HUES6 (cell line): ENCODE measurements around the gene PPP1R37.

Experiments used
- H3K27ac ChIP-seq: 2 replicates; pipeline ENCODE4 v1.7.0; 2013; ENCODE audit warnings: low read depth, mild to moderate bottlenecking, low read length, inconsistent platforms
- H3K27me3 ChIP-seq: 2 replicates; pipeline ENCODE4 v1.6.1; 2013; ENCODE audit warnings: low read length; ENCODE audit not compliant: control insufficient read depth, insufficient read depth
- H3K36me3 ChIP-seq: 2 replicates; pipeline ENCODE4 v1.6.1; 2013; ENCODE audit warnings: low read length; ENCODE audit not compliant: control insufficient read depth, insufficient read depth
- H3K4me1 ChIP-seq: 2 replicates; pipeline ENCODE4 v1.6.1; 2013; ENCODE audit warnings: low read length; ENCODE audit not compliant: control insufficient read depth, insufficient read depth
- H3K4me3 ChIP-seq: 2 replicates; pipeline ENCODE4 v1.5.1; 2013; ENCODE audit warnings: low read depth, low read length
- H3K9ac ChIP-seq: one replicate; pipeline ENCODE4 v1.6.1; 2013; ENCODE audit warnings: mild to moderate bottlenecking, low read length
- H3K9me3 ChIP-seq: 2 replicates; pipeline ENCODE4 v1.6.1; 2013; ENCODE audit warnings: low read depth, low read length; ENCODE audit not compliant: control insufficient read depth, insufficient read depth

The PPP1R37 gene

DNA sequence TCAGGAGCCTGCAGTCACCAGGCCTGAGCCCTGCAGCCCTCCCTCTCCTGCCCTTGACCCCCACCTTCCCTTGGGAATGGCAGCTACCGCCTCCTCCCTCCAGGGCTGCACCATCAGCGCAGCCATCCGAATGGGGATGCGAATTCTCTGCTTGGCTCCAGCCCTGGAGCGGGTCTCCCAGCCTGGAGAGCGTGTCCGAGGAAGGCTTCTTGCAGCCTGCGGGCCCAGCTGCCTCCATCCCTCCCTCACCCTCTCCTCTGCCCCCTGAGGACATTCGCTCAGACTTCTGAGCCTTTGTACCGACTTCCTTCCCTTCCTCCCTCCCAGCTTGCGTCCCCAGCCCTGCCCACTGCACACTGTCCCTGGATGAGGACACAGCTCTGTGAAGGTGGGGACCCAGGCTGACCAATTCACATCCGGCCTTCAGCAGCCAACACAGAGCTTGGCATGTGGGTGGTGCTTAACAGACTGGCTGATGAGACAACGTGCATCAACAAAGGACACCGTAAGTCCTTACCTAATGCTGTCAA is 73.8 kb downstream of the PPP1R37 start:
- H3K4me3 ChIP-seq, result no peak overlapping the region
- peak overlapping the region; percentile 15 for H3K9ac ChIP-seq
- H3K27me3 ChIP-seq, result no peaks in the 10 kb centered on the region
- H3K27ac ChIP-seq, result no peak overlapping the region
- peaks cover 21% of the 10 kb centered on the region for H3K4me1 ChIP-seq
- H3K9me3 ChIP-seq, result no peaks in the 10 kb centered on the region
- H3K36me3 ChIP-seq, result no peaks in the 10 kb centered on the region

- Histone ChIP-seq H3K9me3 (no peaks in the 10 kb centered on the region), H3K4me3 (no peak overlapping the region), H3K4me1 (peaks cover 20% of the 10 kb centered on the region), H3K27ac (no peak overlapping the region), H3K9ac (no peak overlapping the region), H3K27me3 (no peaks in the 10 kb centered on the region), H3K36me3 (no peaks in the 10 kb centered on the region)
Observed at GRCh38 chr19:45168767-45169351, 75.9 kb downstream of the PPP1R37 start.

DNA sequence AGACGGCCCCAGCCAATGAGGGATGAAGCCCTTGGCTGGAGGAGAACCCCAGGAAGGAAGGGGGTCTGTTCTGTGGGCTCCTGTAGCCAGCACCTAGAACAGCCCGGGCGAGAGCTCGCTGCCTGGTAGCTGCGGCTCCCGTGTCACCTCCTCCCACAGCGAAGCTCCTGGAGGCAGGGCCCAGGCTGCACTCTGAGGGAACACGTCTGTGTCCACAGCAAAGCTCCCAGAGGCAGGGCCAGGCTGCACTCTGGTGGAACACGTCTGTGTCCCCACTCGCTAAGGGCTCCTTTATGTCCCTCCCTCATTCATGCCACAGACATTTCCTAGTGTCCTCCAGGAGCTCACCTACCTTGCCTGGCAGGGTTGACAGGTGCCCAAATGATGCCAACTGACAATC is 76.6 kb downstream of the PPP1R37 start:
- peaks cover 13% of the 10 kb centered on the region for H3K4me1 ChIP-seq
- H3K4me3 ChIP-seq, result no peak overlapping the region
- H3K9ac ChIP-seq, result no peak overlapping the region
- H3K27me3 ChIP-seq, result no peaks in the 10 kb centered on the region
- no peak overlapping the region for H3K27ac ChIP-seq
- no peaks in the 10 kb centered on the region for H3K9me3 ChIP-seq
- no peaks in the 10 kb centered on the region for H3K36me3 ChIP-seq

DNA sequence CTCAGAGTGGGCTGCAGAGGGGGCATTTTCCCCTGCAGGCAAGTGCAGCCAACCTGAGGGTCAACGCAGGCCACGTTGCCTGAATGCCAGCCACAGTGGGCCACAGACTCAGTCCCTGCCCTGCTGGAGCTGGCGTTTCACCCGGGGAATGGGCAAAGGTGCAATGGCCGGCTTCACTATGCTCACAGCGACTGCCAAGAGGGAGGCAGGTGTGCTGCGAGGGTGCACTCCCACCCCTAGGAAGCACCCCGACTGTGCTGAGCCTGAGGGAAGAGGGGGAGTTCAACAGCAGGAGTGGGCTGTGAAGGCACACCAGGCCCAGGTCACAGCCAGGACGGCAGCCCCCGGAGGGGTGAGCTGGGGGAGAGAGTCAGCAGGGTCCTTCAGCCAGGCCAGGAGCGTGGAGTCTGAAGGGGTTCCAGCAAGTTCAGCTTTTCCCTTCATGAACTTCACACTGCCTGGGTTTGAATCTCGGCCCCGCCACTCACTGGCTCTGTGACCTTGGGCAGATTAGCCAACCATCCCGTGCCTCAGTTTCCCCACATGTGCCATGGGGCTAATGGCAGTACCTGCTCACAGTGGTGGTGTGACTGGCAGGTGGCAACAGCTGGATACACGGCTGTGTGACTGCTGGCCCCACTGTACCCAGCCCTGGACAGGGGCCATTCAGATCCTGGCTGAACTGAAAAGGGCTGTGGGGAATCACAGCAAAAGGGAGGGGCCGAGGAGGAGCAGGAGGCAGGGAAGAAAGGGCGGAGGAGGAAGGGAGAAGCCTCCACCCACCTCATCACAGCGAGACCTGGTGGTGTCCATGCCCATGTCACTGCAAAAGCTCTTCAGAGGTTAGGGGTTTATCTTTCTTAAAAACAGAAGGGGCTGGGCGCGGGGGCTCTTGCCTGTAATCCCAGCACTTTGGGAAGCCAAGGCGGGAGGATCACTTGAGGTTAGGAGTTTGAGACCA is 77.4 kb downstream of the PPP1R37 start:
- H3K4me3 ChIP-seq, result no peak overlapping the region
- no peaks in the 10 kb centered on the region for H3K36me3 ChIP-seq
- H3K9me3 ChIP-seq, result no peaks in the 10 kb centered on the region
- no peaks in the 10 kb centered on the region for H3K27me3 ChIP-seq
- no peak overlapping the region for H3K27ac ChIP-seq
- H3K9ac ChIP-seq, result no peak overlapping the region
- peaks cover 8% of the 10 kb centered on the region for H3K4me1 ChIP-seq

GRCh38 chr19:45171211-45171623 is 78.2 kb downstream of the PPP1R37 start:
- no peak overlapping the region for H3K27ac ChIP-seq

GRCh38 chr19:45172173-45172572 is 79.2 kb downstream of the PPP1R37 start:
- Histone ChIP-seq H3K27me3 (no peaks in the 10 kb centered on the region), H3K27ac (no peak overlapping the region), H3K4me3 (no peak overlapping the region), H3K4me1 (peaks cover under 1% of the 10 kb centered on the region; the same call in 1 of the 2 replicates), H3K9ac (no peak overlapping the region), H3K9me3 (no peaks in the 10 kb centered on the region), H3K36me3 (no peaks in the 10 kb centered on the region)

More at GRCh38 chr19:45171211-45171623, 78.2 kb downstream of the PPP1R37 start:
- Histone ChIP-seq H3K36me3 (no peaks in the 10 kb centered on the region), H3K27me3 (no peaks in the 10 kb centered on the region), H3K4me1 (peaks cover 8% of the 10 kb centered on the region), H3K4me3 (no peak overlapping the region), H3K9me3 (no peaks in the 10 kb centered on the region), H3K9ac (peak overlapping the region; percentile 15)

DNA sequence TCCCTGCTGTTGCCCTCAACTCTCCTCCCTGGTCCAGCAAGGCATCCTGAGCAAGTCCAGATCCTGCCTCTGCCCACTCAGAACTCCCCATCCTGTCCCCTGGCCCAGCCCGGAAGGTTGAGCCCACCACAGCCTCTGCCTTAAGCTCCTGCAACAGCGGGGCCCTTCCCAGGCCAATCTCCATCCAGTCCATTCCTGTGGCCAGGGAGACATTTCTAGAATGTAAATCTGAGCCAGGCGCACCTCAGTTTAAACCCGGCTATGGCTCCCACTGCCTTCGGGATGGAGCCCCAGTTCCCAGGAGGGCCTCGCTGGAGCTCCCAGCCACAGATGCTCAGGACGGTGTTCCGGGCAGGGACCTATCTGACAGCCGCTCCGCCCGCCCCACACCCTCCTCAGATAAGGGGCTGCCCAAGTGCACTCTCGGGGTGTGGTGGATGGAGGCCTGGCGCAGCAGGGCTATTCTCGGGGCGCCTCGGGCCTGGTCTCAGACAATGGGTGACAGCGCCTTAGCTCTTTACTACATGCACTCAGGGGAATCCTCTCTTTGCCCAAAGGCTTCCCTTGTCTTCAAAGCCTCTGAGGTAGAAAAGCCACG is 79.7 kb downstream of the PPP1R37 start:
- H3K27me3 ChIP-seq, result no peaks in the 10 kb centered on the region
- no peak overlapping the region for H3K4me3 ChIP-seq
- H3K4me1 ChIP-seq, result no peaks in the 10 kb centered on the region; the same call in 1 of the 2 replicates
- H3K9ac ChIP-seq, result no peak overlapping the region
- H3K27ac ChIP-seq, result no peak overlapping the region
- no peaks in the 10 kb centered on the region for H3K36me3 ChIP-seq
- no peaks in the 10 kb centered on the region for H3K9me3 ChIP-seq

- H3K4me3 ChIP-seq, result no peak overlapping the region
- H3K36me3 ChIP-seq, result no peaks in the 10 kb centered on the region
- H3K27ac ChIP-seq, result no peak overlapping the region
- no peaks in the 10 kb centered on the region for H3K27me3 ChIP-seq
- H3K4me1 ChIP-seq, result no peaks in the 10 kb centered on the region; the same call in 1 of the 2 replicates
- no peak overlapping the region for H3K9ac ChIP-seq
- H3K9me3 ChIP-seq, result no peaks in the 10 kb centered on the region
Observed at GRCh38 chr19:45173816-45174215, 80.8 kb downstream of the PPP1R37 start.

GRCh38 chr19:45175515-45176345 is 82.8 kb downstream of the PPP1R37 start:
- no peak overlapping the region for H3K9ac ChIP-seq
- no peaks in the 10 kb centered on the region; the same call in 1 of the 2 replicates for H3K4me1 ChIP-seq
- no peak overlapping the region for H3K4me3 ChIP-seq
- H3K36me3 ChIP-seq, result no peaks in the 10 kb centered on the region
- no peaks in the 10 kb centered on the region for H3K27me3 ChIP-seq
- no peaks in the 10 kb centered on the region for H3K9me3 ChIP-seq
- no peak overlapping the region for H3K27ac ChIP-seq

GRCh38 chr19:45177817-45178261 is 84.9 kb downstream of the PPP1R37 start, which contains the start of gene TRAPPC6A:
TSS of gene TRAPPC6A (minus strand) at chr19:45178237. CDS start at chr19:45178218, 19 bp downstream.
- Histone ChIP-seq H3K27me3 (no peaks in the 10 kb centered on the region), H3K4me3 (peak within 1 kb of the TSS; percentile 87), H3K9me3 (no peaks in the 10 kb centered on the region)

More at GRCh38 chr19:45177817-45178261, 84.9 kb downstream of the PPP1R37 start, which contains the start of gene TRAPPC6A:
- Histone ChIP-seq H3K4me1 (no peaks in the 10 kb centered on the region), H3K36me3 (peaks cover 2% of the 10 kb centered on the region; the same call in 1 of the 2 replicates), H3K9ac (peak within 1 kb of the TSS; percentile 78), H3K27ac (peak within 1 kb of the TSS; percentile 37)
